Breast epithelium (tissue), 3 donors: ENCODE measurements around the gene BFSP1.
A peak's percentile ranks its signal among the peaks of the same experiment; 100 is the strongest.

Source experiments
- CTCF ChIP-seq, 3 donors: fragments of 450-650 bp; IDR thresholded peaks; one replicate each; pipeline ENCODE4 v1.5.1; 2016 to 2017; ENCODE audit warnings: antibody characterized with exemption in 3 of 3, mild to moderate bottlenecking in 3 of 3, moderate library complexity in 3 of 3
- POLR2A ChIP-seq: fragments of 450-650 bp; IDR thresholded peaks from one replicate; pipeline ENCODE4 v1.6.1; 2016; ENCODE audit warnings: antibody characterized with exemption, mild to moderate bottlenecking, moderate library complexity
- POLR2AphosphoS5 ChIP-seq, 3 donors: sonication (generic); formaldehyde crosslinking; IDR thresholded peaks; one replicate each; pipeline ENCODE4 v1.6.1; 2017; ENCODE audit warnings: antibody characterized with exemption in 3 of 3

GRCh38 chr20:17536944-17537444 lies 5.8 kb upstream of the BFSP1 start:
- TF ChIP-seq CTCF (IDR thresholded peaks at IDR 0.05), result peak; percentile 99
- TF ChIP-seq POLR2AphosphoS5 (IDR thresholded peaks at IDR 0.05), result peak; percentile 21 to 71 (median 48)
- no peak for TF ChIP-seq POLR2A
